Stimulated activated CD8-positive, alpha-beta memory T cell treated with anti-CD3 and anti-CD28 coated beads, Interleukin-12 subunit alpha, Interleukin-12 subunit beta, amount 100 ng/mL, for 1 hour (primary cell): ENCODE data around the gene PRKCA.

Experiments
- DNase-seq: peaks from one replicate; pipeline ENCODE4 v3.0.0-alpha.2; 2020; ENCODE audit warnings: low read depth

Gene PRKCA

DNA sequence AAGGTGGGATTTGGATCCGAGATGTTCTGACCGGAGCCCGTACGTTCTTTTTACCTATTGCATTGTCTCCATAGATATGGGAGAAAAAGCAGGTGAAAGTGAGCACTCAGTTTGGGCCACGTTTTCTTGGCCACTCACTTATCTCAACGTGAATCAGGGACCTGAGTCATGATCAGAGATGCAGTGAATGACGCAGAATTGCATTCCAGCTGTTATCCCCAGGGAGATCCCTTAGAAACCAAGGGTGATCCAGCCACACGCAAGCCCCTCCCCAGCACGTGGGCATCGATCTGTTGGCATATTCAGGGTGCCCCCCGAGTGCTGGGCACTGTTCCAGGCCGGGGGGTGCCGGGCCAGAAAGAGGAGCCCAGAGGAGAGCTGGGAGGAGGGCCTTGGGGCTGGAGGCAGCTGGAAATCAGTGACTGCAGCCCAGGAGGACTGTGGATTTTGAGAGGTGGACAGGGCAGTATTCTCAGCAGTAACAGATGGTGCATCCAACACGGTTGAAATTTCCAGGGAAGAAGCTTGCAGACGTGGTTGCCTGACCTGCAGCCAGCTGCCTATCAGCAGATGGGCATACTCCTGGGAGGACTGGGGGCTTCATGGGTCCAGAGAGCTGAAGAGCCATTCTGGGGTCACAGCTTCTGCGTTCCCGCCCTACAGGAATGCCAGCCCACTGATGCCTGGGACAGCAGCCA is 445.3 kb downstream of the PRKCA start:
- DNase-seq = no peak

DNA sequence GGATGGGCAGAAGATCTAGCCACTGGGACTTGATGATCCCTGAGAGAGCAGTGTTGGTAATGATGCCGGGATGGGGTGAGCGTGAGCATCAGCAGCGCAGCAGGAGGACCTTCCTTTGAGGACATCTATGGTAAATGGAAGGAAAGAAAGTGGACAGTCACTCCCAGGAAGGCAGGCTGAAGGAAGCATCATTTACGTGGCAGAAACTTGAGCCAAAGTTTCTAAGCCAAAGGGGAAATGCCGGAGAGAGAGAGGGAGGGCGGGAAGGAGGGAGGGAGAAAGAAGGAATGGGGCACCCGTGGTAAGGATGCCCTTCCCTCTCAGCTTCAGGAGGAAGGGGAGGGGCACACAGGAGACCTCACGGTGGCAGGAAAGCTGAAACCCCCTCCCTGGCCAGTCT is 446.2 kb downstream of the PRKCA start:
- no peak for DNase-seq

DNA sequence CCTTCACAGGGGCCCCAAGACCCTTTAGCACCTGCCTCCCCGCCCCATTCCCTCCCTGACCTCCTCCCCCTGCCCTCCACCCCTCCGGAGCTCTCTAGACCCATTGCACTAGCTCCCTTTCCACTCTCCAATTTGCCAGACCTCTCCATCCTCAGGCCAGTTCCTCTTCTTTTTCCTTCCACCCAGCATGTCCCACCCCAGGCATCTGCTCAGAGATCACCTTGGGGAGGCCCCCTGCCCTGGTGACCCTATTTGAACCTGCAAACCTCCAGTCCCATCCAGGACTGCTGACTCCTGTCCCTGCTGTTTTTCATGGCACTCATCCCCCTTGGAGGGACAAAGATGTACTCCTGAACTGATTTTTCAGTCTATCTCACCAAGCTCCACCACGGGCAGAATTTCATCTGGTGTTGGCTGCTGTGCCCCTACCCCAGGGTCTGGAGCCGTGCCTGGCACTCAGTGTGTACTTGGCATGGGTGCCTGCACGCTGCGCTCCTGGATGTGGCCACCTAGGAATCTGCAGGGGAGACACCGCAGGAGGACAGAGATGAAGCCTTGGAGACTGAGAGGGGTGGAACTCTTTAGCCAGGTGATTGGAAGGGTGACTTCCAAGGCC is 446.9 kb downstream of the PRKCA start:
- no peak for DNase-seq

DNA sequence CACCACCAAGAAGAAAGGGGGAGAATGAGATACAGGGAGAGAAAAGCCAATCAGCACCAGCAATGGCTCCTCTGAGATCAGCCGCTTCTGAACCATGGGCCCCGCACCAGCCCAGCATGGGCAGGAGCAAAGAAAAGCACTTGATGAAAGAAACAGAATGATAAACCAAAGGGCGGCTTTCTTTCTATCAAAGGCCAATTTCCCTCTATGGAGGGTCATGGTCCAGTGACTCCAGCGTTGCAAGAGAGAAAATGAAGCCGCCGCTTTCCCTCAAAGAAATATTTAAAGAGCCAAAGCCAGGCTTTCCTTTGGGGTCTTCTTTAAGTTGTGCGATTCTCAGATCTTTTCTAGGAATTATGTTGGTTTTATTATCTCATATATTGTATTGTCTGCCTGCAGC is 447.7 kb downstream of the PRKCA start:
- no peak for DNase-seq

DNA sequence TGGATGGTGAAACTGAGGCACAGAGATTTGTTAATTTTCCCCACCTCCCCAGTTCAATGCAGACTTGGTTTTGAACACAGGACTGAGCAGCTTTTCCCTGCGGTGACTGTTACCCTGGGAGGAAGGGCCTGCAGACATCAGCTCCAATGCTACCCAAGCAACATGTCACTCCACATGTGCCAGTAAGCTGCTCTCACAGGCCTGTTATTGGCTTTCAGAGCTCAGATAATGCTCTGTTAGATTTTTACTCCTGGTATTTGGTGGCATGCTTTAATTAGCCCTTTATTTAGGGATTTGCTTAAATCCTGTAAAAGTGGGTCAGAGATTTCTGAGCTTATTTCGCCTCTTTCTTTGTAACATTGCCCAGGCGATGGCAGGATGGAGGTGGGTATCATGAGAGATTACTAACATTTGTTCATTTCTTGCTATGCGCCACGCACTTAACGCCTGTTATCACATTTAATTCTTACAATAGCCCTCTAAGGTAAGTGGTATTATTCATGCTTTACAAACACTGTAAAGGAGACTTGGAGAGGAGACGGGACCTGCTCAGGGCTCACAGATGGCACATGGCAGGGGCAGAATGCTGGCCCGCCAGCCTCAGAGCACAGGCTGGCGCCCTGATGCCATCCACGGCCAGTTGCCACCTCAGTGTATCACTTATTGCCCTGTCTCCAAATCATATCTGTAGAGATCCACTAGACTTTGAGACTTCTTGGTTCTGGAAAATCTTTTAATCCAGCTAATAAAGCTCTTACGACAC is 448.5 kb downstream of the PRKCA start:
- no peak for DNase-seq

DNA sequence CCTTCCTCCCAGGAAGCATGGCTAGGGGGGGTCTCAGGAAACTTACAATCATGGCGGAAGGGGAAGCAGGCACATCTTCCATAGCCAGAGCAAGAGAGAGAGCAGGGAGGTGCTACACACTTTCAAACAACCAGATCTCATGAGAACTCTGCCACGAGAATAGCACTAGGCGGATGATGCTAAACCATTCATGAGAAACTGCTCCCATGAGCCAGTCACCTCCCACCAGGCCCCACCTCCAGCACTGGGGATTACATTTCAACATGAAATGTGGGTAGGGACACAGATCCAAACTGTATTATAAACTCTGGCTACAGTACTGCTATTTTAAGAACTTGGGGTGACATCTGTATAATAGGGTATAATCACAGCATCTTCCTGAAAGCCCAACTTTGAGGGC is 449.4 kb downstream of the PRKCA start:
- DNase-seq = no peak

DNA sequence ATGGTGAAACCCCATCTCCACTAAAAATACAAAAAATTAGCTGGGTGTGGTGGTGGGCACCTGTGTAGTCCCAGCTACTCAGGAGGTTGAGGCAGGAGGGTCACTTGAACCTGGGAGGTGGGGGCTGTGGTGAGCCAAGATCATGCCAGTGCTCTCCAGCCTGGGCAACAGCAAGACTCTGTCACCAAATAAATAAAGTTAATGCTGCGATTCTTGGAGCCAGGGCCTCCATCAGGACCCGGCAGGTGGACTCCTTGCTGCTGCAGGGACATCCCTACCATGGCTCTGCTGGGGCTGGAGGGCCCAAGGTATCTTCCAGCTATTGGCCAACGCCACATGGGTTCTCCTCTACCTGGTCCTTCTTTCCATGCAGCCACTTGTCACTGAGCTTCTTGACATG is 450.0 kb downstream of the PRKCA start:
- no peak for DNase-seq

DNA sequence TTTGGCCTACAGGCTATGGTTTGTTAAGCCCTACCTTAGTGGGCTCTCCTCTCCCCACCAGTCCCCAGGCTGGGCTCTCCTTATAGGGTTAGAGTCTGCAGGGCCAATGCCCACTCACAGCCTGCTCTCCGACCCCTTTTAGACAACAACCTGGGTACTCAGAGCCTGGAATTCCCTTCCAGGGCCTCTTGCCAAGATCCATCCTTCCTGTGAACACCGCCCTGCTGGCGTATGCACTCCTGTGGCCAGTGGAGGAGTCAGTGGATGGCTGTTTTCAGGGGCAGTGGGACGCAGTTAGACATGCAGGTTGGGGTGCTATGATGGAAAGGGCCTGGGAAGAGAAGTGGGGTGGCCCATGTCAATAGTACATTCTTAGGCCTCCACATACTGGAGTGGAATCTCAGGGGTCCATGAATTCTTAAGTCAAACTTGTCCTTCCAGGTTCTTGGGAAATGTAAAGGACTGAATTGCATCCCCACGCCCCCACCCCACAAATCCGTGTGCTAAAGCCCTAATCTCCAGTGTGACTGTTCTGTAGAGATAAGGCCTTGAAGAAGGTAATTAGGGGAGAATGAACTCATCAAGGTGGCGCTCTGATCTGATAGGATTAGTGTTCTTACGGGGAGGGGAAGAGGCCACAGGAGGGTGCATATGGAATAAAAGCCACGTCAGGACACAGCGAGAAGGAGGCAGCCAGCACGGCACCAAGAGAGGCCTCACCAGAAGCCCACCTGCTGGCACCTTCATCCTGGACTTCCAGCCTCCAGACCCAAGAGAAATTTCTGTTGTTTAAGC is 450.9 kb downstream of the PRKCA start:
- DNase-seq = no peak

DNA sequence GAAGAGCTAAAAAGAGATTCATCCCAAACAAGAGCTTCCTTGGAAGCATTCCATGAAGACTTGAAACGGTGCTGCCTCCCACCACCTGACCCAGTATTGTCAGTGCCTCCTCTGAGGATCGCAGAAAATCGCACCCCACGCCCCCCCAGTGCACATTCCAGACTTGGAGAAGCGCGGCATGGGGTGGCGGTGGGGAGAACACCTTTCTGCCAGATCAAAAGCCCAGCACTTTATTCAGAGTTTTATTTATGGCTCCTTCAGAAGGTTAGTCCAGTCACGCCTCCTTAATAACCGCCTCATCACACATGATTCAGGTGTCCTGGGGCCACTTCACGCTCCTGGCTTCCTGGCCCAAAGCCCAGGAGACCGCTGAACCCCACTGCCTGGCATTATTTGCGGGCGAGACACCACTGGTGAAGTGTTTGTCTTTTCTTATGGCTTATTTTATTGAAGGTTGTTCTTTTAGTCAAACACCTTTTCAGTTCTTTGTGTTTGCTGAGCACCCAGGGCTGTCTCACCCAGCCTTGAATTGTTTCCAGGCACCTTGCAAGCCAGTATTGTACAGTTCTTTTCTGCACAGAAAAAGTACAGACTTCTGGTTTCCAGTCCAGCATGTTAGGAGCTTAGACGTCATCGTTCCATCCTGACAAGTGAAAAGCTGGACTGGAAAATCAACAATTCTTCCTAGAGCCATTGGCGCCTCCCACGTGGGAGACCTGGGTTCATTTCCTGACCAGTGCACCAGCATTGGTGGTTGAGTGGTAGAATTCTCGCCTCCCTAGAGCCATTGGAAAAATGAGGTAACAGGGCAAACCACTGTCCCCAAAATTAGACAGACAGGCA is 452.9 kb downstream of the PRKCA start:
- no peak for DNase-seq

DNA sequence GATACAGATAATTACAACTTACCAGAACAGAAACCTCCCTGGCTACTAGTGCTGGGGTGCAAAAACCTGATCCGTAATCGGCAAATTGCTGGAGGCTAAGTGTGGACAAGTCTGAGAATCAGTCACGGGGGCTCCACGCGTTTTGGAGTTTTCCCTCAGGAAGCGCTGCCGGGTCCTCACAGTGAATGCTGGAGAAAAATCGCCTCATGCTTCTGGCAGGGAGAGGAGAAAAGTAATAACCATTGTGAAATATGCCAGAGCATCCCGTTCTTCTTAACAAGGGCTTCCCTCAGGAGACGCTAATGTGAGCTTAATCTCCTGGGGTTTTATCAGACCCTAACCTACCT is 453.5 kb downstream of the PRKCA start:
- DNase-seq = no peak

DNA sequence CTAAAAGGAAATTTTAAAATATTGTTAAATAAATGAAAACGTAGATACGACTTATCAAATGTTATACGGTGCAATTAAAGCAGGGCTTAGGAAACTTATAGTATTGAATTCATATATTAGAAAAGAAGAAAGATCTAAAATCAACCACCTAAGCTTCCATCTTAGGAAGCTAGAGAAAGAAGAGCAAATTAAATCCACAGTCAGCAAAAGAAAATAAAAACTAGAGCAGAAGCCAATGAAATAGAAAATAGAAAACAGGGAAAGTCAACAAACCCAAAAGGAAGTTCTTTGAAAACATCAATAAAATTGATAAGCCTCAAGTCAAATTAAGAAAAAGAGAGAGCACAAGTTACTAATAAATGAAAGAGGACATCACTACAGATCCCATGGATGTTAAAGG is 457.9 kb downstream of the PRKCA start:
- no peak for DNase-seq

DNA sequence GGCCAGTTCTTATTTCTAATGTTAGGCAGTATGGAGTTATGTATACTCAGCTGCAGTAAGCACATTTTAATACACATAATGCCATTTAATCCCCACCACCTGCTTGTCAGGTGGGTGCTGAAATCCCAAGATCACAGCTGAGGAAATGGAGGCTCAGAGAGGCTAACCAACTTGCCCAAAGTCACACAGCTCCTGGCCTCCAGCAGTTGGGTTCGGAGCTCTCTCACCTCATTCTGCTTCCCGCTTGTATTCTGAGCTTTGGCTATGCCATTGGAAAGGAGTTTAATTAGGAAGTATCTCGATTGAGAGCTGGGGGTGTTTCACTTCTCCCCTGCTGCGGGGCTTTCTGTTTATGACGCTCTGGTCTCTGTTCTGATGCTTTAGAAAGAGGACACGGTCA is 459.9 kb downstream of the PRKCA start:
- no peak for DNase-seq

DNA sequence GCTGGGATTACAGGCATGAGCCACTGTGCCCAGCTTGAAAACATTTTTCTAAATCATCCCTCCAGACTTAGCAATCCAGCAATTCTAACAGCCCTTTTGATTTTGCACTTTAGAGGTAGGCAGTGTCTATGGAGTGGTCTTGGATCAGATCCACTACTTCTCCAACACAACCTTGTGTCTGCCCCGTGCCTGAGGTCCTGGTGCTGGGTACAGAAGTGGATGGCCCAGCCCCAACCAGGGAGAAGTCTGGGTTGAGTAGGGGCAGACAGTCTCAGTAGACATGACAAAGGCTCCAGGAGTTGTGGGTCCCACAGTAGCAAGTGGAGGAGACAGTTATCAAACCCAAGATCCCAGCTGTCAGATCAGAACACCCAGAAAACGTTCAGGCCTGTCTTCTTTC is 460.6 kb downstream of the PRKCA start:
- no peak for DNase-seq

DNA sequence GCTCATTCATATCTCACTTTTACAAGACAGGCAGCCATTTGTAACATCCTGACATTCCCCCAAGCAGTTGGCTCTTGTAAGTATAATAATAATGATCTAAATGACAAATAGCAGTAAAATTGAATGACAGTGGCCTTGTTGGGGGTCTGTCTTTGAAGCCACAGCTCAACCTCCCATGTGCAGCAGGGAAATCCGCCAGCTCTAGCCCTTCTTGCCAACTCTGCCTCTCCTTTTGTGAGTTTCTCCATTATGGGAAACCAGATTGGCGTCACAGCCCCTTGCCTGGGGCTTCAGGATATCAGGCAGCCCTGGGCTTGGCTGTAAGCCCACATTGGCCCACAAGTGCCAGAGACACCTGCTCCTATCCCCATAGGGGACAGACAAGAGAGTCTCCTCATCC is 462.1 kb downstream of the PRKCA start:
- no peak for DNase-seq

DNA sequence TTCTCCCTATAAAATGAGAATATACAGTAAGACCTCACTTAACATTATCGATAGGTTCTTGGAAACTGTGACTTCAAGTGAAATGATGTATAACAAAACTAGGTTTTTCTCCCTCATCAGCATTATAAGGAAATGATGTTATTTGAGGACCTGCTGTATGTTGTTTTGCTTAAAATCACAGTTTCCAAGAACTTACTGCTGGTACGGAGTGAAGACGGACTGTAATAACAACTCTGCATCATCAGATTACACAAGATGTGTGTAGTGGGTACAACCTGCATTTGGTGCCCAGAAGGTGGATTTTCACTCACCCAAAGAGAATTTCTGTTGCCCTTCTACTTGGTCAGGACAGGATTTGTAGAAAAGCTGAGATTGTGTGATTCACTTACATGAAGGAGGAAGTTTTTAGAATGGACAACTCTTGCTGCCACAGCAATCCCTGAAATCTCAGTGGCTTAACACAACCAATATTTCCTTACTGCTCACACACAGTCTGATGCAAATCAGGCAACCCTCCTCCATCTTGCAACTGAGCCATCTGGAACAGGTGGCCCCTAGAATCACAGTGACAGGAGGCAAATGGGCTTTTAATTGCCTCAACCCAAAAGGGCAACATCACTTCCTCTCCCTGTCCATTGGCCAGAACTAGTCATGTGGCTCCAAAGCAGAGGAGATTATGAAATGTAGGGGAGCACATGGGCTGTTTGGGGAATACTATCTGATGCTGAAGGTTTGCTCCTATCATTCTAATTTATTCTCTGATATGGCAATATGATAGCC is 464.9 kb downstream of the PRKCA start:
- DNase-seq = no peak

DNA sequence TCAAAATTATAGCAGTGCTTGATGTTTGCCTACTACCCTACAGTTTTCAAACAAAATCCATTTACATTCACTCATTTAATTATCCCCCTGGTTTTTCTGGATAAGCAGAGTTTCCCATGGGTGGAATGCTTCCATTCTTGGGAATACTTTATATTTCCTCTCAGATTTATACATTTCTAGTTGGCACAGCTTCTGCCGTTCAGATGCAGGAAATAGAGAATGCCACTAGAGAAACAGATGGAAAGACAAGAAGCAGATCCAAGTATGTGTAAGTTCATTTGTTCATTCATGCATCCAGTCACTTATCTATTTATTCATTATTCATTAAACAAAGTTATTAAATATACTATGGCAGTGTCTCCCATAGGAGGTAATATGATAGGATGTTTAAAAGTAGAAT is 467.5 kb downstream of the PRKCA start:
- no peak for DNase-seq

DNA sequence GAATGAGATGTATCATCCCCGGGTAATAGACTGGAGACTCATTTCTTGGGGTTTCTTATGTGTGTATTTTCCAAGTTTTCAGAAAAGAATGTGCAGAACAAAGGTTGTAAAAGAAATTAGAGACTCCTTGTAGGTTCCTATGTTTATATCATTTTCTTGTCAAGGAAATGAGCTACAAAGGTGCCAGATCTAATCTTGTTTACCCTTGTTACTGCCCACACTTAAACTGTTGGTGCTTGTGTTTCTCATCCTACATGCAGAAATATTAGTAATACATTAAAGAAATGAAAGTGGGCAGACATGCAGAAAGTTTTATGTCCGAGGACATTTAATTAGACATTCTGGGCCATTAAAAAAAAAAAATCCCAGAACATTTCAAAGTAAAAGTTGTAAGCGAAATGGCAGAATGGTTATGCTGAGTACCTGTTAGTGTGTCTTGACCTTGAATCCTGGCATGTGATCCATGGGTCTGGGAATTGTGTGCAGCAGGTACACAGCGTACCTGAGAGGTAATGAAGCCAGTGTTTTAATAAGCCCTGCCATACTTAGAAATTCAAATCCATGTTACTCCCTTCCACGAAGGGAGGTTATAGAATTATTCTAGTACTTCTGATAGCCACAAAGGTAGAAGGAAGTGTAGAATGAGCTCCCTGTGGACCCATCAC is 469.9 kb downstream of the PRKCA start:
- no peak for DNase-seq

DNA sequence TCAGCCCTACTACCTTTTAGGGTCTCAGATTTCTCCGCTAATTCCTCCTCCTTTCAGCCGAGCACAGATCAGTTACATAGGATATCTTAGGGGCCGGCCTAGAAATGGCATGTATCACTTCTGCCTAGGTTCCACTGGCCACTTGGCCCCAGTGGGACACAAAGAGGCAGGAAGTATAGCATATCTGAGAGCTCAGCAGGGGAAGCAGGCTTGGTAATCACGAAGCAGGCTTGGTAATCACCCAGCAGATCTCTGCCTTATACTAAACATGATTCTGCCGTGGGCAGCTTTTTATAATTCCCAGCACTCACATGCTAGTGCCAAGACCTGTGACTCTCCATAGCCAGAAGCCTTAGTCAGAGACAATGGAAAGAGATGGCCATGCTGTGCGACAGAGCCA is 472.9 kb downstream of the PRKCA start:
- DNase-seq = no peak

DNA sequence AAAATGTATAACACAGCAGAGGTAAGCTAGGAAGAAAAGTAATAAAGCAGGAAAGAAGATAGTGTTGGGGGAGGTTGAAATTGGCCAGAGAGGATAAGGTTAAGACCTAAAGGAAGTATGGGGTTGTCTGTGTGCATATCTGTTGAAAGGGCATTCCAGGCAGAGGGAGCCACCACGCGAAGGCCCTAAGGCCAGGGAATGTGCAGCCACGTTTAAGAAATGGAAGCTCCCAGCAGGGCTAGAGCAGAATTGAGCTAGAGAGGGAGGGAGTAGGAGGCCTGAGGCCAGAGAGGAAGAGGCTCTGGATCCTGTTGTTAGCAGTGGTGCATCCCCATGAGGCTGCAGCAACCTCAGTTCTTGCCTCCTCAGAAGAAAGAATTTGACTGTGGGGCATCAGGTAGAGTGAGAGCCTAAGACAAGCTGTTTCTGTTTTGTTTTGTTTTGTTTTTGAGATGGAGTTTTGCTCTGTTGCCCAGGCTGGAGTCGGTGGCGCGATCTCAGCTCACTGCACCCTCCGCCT is 473.5 kb downstream of the PRKCA start:
- no peak for DNase-seq

DNA sequence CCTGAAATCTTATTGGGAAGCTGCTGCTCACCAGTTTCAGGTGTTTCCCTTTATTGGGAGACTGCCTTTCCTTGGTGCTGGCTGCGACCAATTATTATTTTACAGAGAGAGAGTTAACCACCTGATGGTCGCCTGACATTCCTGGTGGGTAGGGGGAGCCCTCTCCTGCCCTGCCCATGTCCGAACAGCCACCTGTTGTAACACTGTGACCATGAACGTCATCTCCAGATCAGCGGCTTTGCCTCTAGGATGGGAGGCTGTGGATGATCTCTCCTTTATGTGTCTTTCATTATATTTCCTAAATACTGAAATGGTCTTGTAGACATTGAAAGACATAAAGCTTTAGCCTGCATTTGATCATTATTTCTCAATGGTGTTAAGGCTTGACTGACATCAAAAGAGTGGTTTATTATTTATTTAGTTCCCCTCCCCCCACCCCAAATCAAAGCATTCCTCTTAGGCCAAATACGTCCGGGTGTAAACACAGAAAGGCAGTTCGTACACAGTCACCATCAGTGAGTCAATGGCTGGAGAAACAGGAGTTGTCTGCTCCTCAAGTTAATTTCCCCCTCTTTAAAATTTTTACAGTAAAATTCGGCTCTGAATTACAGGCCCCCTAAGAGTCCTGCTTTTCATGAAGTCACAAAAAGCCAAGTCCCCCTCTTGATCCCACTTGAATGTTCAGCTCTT is 474.7 kb downstream of the PRKCA start:
- DNase-seq = no peak
